CD4-positive, alpha-beta T cell treated with Interleukin-4 for 1 hour (primary cell): ENCODE data around the gene SLC25A22.

ENCODE experiments used
- DNase-seq, 2 donors: peaks; one replicate each; pipeline ENCODE4 v3.0.0-alpha.2; 2020 to 2022

Gene SLC25A22

DNA sequence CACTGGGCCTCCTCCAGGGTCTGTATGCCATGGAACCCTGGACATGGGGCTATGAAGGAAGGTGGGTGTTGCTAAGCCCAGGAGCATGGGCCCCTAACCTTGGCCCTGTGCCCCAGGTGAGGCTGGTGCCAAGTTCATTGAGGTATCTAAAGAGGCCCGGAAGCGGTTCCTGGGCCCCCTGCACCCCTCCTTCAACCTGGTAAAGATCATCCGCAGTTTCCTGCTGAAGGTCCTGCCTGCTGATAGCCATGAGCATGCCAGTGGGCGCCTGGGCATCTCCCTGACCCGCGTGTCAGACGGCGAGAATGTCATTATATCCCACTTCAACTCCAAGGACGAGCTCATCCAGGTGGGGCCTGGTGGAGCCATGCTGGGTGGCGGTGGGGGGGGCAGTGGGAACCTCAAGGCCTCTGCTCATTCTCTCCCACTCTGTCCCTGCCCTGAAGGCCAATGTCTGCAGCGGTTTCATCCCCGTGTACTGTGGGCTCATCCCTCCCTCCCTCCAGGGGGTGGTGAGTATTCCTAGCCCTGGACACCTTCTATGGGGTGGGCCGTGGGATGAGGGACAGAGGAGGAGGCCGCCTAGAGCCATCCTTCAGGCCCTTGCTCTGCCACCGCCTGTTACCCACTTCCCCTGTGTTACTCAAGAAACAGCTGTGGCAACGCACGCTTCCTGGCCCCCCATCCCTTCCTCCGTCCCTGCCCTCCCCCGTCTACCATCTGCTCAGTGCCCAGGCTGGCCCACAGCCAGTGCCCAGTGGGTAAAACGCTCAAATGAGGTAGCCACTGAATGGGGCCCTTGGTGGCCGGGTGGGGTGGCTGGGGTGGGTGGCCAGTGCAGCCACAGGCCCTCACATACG is 23.7 kb upstream of the SLC25A22 start:
- peak in 1 of 2 donors; percentile 49 for DNase-seq

DNA sequence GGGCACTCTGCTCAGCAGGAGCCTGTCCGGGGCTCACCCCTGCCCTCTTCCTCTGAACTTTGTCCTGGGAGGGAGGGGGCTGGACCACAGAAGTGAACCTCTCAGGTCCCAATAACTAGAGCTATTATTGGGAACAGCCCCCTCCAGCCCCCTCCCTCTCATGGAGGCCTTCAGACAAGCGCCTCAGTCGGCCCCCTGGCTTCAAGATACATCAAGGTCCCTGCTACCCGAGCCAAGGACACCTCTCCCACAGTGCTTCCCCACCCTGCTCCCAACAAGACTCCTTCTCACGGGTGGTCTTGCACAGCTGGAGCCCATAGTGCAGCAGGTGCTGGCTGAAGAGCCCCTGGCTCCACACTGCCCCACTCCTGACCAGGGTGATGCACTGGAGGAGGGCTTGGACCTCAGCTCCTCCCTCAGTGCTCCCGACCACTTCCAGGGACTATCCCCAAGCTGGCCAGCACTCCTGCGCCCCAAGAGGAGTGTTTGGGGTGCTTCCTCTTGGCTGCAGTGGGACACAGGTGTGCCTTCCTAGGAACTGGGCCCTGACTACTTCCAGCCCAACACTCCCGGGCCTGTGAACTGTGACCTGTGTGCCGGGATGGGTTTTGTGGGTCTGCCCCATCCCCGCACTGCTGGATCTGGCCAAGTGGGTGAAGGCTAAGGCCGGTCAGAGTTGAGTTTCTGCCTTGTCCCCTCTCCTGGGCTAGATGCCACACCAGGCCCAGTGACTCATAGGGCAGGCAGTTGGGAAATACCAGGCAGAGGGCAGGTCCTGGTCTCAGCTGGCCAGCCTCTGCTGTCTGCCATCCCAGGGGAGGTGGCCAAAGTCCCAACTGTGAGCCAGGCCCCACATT is 22.8 kb upstream of the SLC25A22 start:
- DNase-seq: peak in 1 of 2 donors; percentile 67

DNA sequence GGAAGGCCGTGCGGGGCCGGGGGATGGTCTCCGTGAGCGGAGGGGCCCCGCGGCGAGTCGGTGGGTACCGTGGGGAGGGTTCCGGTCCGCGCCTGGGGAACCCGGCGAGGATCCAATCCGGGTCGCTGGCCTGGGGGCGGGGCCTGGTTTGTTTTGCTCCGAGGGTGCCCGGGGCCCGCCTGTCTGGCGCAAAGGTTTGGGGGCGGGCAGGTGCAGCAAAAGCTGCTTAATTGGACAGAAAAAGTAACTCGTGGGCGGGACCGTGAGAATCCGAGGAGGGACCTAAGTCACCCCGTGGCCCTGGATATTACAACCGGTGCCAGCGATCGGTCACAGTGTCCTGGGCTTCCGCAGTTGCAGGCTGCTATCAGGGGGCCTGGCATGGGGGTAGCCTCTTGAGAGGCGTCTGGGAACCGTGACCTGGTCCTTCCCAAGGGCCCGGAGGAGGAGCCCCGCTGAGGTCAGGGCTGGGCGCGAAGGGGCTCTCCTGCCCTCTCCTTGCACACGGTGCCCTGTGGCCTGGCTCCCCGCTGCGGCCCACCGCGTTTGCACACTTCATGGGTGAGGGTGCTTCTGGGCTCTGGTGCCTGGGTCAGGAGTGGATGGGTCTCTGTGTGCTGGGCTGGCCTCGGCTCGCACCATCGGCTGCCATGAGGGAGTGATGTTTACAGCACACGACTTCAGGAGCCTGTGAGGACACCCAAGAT is 22.0 kb upstream of the SLC25A22 start:
- peak; percentile 95 to 96 for DNase-seq

DNA sequence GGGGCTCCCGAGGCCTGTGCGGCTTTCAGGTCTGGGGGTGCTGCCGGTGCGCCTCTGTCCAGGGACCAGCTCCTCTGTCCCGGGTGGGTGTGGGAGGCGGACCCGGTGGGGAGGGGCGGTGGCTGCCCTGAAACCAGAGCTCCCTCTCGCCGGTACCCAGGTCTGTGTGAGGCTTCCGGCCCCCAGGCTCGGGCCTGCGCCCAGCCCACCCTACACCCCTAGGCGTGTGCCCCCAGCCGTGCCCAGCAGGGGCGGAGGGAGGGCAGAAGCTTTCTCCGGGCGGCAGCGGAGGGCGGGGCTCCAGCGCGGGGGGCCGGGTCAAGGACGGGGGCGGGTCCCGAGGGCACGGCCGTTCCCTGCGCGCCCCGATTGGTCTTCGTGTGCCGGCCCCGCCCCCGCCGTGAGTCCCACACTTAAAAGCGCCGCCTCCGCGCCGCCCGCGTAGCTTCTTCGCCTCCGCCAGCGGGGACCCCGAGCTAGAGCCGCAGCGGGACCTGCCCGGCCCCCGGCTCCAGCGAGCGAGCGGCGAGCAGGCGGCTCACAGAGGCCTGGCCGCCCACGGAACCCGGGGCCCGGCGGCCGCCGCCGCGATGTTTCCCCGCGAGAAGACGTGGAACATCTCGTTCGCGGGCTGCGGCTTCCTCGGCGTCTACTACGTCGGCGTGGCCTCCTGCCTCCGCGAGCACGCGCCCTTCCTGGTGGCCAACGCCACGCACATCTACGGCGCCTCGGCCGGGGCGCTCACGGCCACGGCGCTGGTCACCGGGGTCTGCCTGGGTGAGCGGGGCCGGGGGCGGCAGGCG is 21.2 kb upstream of the SLC25A22 start:
- peak; percentile 93 to 94 for DNase-seq

DNA sequence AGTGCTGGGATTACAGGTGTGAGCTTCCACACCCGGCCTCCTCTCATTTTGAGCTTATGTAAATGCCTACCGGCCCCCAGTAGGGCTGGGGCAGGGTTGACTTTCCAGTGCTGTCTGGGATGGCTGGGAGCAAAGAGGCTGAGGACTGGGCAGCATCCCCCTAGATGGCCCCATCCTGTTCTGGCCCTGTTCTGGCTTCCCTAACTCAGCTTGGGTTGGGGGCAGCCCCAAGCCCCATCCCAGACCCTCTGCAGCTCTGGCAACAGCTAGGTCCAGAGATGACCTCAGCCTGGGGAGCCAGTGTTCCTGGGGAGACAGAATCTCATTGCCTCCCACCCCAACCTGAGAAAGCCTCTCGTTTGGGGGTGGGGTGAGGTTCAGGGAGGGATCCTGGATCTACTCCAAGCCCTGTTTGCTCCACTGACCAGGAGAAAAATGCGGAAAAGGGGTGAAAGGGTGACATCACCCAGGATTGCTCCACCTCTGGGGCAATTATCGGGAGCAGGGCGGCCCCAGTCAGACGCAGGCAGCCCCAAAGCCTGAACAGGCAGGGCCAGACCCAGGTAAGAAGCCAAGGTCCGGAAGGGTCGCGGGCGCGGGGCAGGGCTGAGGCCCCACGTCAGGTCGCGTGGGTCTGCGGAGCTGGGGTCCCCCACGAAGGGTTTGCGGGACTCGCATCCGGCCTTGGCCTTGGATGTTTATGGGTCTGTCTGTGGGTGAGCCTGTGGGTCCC is 20.5 kb upstream of the SLC25A22 start, which contains the start of gene PNPLA2:
PNPLA2 (plus strand) TSS at position 519 of the 733 bp plus-strand sequence. CDS start 805 bp downstream, outside the sequence.
- no peak for DNase-seq

DNA sequence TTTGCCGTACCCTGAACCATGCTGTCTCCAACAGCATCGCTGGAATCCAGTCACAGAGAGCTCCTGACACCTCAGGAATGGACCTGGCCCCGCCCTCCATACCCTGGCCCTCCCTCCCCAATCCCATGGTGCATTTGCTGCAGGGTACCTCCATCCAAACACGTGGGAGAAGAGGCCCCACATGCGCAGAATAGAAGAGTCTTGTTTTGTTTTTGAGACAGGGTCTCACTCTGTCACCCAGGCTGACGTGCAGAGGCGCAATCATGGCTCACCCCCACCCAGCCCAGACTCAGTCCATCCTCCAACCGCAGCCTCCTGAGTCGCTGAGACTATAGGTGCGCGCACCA is 18.3 kb upstream of the SLC25A22 start:
- no peak for DNase-seq

DNA sequence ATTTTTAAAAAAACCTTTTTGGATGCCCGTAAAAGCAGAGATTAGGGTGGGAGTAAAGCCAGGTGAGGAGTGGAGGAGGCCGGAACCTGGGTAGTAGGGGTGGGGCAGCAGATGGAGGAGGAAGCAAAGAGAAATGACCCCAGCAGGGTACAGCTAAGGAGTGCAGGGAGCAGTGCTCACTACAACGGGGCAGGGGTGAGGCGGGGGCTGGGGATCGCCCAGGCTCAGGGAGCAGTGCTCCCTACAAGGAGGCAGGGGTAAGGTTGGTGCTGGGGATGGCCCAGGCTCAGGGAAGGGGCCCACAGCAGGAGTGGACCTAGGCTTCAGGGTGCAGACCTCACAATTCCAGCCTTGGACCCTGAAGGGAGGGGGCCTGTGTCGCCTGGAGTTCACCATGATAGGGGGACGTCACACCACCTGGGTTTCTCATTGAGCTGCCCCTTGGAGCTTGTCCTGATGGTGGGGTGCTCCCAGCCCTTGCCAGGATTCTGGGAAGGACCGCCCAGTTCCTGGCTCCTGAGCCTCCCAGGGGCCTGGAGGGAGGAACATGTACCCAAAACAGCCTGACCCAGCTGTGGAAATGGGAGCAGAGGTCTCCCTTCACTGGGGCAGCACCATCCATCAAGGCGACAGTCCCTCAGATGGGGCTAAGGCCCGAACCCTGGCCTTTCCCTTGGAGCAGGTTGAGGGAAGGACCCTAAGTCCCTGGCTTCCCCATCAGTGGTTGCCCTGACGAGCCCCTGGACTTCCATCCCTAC is 17.8 kb upstream of the SLC25A22 start:
- DNase-seq: no peak

DNA sequence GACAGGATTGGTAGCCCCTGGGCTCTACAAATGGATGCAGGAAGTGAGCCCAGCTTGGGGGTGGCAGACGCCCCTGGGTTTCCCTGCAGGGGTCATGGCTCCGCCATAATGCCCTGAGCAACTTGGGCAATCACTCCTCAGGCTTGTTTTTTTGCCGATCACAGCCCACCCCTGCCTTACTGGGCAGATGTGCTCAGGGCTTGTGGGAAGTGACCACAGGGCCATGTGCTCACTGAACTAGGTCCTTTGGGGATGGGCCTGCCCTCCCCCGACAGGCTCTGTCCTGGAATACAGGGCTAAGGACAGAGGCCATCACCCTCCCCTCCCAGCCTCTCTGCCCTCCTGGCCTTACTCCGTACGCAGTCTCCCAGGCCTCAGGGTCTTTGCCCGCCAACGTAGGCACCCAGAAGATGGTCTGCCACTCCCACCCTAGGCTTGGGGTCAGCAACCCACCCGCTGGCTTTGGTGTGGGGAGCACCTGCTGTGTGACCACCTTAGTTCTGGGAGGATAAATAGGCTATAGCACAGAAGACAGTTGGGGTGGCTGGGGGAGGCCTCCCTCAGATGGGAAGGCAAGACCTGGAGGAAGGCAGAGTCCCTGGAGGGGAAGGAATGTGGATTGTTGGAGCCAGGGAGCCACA is 15.5 kb upstream of the SLC25A22 start:
- no peak for DNase-seq

DNA sequence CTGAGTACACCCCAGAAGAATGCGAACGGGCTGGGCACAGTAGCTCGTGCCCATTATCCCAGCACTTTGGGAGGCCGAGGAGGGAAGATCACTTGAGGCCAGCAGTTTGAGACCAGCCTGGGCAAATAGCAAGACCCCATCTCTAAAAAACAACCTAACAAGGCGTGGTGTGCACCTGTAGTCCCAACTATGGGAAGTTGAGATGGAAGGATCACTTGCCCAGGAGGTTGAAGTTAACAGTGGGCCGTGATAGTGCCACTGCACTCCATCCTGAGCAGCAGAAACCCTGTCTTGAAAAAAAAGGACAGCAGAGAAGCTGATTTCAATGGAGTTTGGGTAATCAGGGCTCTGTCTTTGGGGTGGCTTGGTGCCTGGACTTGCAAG is 15.0 kb upstream of the SLC25A22 start:
- no peak for DNase-seq

DNA sequence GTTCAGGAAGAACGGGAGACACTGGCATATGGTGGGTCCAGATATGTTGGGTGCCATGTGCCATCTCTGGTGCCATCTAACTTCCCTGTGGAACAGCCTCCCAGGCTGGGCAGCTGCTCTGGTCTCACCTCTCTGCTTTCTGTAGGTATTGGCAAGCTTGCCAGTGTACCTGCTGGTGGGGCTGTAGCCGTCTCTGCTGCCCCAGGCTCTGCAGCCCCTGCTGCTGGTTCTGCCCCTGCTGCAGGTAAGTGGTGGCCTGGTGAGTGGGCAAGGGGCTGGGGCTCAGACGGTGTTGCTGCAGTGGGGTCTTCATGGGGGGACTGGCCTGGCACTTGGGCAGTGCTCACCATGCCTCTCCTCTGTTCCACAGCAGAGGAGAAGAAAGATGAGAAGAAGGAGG is 14.3 kb upstream of the SLC25A22 start:
- DNase-seq: no peak

DNA sequence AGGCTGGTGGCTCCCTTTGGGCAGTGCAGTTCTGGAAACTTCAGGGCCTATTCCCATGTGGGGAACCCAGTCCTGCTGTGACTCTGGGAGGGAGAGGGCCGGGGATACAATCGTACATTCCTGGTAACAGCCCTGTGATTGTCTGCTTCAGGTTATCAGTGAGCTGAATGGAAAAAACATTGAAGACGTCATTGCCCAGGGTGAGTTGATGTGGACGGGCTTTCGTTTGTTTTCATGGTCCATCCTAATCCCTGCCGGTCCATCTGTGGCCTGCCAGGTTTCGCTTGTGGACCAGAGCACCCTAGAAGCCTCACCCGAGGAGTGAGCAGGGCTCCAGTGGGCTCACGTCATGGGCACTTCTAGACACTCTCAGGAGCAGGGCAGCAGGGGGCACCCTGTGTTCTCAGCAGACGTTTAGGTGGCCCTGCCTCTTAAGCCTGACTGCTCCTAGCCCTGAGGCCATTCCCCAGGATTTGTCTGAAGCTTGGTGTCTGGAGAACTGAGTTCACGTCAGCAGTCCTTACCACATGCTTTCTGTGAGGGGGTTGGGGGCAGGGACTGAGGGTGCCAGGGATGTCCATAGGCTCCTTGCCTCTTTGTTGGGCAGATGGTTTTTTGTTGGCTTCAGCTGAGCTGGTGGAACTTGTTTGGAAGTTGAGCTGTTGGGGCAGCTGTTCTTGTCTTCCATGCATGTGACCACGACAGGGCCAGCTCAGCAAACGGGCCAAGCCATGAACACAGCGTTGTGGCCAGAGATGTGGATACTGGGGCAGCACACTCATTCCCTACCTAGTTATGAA is 13.6 kb upstream of the SLC25A22 start:
- no peak for DNase-seq

DNA sequence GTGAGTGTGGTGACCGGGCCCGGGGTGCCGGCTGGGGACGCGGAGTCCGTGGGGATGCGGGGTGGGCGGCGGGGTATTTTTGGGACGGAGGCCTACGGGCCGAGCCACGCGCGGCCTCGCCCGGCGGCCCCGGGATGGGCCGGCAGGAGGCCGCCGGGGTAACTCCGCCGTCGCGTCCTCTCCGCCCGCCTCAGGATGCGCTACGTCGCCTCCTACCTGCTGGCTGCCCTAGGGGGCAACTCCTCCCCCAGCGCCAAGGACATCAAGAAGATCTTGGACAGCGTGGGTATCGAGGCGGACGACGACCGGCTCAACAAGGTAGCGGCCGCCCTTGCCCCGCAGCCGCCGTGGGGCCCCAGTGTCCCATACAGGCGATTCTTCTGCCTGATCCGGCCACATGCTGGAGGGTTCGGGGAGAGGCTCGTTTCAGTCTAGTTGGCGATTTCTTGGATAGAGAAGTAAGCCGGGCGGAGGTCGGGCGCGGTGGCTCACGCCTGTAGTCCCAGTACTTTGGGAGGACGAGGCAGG is 12.0 kb upstream of the SLC25A22 start:
- DNase-seq: no peak

DNA sequence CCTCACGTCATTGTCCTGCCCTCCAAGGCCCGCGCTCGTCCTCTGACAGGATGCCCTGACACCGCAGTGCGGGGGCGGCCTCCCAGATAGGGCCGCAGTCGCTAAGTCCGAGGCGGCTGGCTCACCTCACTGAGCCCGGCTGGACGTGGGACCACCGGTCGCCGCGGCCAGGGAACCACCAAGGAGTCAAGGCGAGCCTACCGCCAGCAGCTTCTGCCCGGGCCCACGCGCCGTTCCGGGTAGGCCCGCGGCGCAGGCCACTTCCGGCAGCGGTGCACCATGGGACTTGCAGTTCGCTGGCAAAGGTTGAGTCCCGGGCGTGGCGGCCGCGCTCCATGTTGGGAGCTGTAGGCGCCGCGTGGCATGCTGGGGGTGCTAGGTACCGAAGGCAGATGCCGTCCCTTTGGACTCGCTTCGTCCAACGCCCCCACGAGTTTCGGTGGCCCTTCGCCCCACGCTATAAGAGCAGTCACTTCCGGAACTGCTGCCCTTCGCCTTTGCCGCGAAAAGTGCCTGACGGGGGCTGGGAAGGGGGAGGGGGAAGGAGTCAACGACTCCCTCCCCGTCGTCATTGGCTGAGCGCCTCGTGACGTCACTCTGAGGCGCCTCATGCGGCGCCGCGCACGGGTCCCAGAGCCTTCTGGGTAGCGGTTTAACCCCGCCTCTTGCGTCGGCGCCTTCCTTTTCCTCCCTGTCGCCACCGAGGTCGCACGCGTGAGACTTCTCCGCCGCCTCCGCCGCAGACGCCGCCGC is 11.4 kb upstream of the SLC25A22 start, which contains the start of gene RPLP2:
RPLP2 (plus strand) TSS at position 681 of the 753 bp plus-strand sequence. CDS start 268 bp downstream, outside the sequence.
- peak; percentile 97 for DNase-seq

DNA sequence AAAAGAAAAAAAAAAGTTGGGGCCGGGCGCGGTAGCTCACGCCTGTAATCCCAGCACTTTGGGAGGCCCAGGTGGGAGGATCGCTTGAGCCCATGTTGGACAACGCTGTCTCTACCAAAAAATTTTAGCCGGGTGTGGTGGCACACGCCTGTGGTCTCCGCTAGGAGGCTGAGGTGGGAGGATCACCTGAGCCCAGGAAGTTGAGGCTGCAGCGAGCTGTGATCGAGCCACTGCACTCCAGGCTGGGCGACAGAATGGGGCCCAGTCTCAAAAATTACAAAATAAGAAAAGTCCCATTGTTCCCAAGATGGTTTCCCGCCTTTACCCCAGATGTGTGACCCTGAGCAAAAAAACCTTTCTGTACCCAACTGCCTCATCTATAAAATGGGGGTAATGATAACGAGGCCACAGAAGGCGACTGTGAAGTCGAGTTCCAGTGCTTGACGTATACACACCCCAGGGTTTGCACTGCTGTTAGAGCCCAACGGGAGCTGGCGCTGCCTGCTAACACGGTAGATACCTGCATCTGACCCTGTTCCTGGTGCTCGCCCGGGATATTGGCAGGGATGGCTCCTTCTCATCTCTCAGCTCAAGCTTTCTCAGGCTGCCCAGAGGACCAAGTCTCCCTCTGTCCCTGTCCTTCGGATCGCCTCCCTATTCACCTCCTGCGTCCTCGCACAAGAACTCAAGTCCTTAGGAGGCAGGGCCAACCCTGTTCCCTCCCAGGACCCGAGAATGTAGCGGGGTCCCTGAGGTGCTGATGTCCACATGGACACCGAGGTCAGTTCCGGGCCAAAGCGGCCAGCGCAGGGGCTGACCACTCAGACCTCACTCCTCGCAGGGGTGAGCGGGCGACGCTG is 10.6 kb upstream of the SLC25A22 start:
- peak in 1 of 2 donors; percentile 64 for DNase-seq

DNA sequence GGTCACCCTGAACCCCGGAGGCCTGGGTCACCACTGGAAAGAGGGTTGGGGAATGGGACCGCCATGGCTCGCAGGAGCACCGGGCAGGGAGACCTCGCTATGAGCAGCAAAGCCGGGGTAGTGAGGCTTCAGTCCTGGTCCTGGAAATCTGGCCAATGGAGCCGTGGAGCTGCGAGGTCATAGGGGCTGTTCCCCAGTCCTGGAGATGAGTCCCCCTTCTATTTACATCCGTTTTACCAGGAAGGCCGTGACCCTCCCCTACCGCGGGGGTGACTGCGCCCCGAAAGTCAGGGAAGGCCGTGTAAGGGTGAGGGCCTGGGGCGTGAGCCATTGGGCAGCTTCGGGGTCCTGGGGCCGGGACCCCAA is 6.5 kb upstream of the SLC25A22 start:
- no peak for DNase-seq

DNA sequence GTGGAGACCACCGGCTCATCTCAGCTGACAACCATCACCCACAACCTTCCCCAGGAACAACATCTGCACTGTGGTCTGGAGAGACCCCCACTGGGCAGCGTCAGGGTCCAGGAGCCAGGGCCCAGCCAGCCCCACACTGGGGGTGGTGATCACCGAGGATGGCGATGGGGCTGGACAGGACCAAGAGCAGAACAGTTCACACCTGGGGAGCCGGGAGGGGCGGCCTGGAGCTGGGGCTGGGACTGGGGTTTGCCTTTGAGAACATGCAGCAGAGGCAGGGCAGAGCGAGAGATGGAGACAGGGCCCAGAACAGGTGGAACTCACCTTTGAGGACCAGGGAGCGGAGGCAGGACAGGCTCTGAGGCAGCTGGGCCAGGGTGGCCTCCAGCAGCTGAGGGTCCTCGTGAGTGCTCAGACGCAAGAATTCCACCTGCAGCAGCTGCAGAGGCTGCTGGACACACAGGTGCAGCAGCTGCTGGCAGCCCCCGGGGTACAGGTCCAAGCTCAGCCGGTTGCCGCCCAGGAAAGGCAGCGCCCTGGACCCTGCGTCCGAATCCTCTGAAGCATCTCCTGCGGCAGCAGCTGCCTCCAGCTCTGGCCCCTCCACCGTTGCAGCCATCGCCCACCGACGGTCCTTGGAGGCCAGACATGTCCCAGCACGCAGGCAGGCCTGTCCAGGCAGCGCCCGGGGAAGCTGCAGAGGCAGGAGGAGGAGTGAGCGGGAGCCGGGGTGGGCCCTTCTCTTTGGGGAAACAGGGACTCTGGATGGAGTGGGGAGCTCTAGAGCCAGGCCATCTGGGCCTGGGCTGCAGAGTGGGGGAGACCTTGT is 5.9 kb upstream of the SLC25A22 start:
- DNase-seq: no peak

DNA sequence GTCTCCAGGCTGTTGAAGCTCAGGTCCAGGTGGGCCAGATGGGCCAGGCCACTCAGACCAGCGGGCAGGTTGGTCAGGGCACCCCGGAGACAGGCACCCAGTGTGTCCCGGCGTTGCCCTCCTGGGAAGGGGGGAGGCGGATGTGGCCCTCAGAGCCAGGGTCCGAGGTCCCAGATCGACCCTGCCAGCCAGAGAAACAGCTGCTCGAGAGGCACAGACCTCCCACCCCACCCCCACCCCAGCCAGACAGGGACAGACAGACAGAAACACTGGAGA is 5.3 kb upstream of the SLC25A22 start:
- no peak for DNase-seq
